KOPT-K1 (cell line): ENCODE results near the gene OR8A1.

Experiments used
- H3K27ac ChIP-seq: fragments of 200-600 bp; sonication (generic); 2 replicates; pipeline ENCODE4 v1.5.1; 2016; ENCODE audit warnings: antibody characterized with exemption, mild to moderate bottlenecking, low read depth, low read length; ENCODE audit not compliant: poor library complexity, severe bottlenecking
- H3K36me3 ChIP-seq: fragments of 200-600 bp; sonication (generic); 2 replicates; pipeline ENCODE4 v1.5.1; 2017; ENCODE audit warnings: antibody characterized with exemption, mild to moderate bottlenecking, low read length, moderate library complexity; ENCODE audit not compliant: insufficient read depth
- H3K9me3 ChIP-seq: fragments of 200-600 bp; sonication (generic); 2 replicates; pipeline ENCODE4 v1.5.1; 2017; ENCODE audit warnings: antibody characterized with exemption, low read length, mild to moderate bottlenecking; ENCODE audit not compliant: insufficient read depth, poor library complexity, severe bottlenecking

OR8A1 gene

DNA sequence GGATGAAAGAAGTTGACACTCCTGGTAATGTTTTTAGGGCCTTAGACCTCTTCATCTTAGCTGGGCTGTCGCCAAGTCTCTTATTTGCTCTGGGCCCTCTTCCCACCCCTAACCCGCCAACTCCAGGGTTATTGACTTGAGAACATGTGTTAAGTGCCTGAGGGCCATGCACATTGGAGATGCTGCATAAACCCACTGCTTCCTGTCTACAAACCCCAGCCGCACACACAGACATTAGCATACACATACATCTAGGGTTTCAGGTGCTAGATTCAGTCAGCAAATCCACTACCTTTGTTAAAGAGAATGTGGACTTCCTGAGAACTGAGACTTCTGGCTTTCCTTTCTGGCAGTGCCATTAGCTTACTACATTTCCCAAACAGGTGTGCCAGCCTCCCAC lies 42.2 kb downstream of the OR8A1 start:
- H3K36me3 ChIP-seq, result no peaks in the 10 kb centered on the region
- H3K27ac ChIP-seq, result no peak overlapping the region
- no peaks in the 10 kb centered on the region for H3K9me3 ChIP-seq

GRCh38 chr11:124612567-124613246 lies 42.9 kb downstream of the OR8A1 start:
- Histone ChIP-seq H3K36me3 (no peaks in the 10 kb centered on the region), H3K9me3 (no peaks in the 10 kb centered on the region), H3K27ac (no peak overlapping the region)

DNA sequence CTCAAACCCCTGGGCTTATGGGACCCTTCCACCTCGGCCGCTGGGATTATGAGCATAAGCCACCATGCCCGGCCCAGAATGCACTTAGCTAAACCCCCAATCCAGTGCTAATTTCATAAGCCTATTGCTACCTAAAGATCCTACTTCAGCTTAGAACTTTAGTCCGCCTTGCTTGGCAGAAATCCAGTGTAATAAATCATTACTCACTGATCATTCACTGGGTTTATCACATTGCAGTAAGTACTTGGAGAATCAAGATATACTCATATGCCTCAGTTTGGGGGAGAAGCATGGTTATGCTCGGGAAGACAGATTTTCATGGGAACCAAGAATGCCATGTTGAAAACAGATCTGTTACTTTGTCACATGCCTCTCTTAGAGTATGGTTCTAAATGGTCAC lies 49.1 kb downstream of the OR8A1 start:
- no peaks in the 10 kb centered on the region for H3K36me3 ChIP-seq
- H3K9me3 ChIP-seq, result no peaks in the 10 kb centered on the region
- H3K27ac ChIP-seq, result no peak overlapping the region
